ENCODE data around the gene FAM120B.

Gene FAM120B

GRCh38 chr6:170270984-170271593, 35.5 kb upstream of the FAM120B start:
- no peak overlapping the region for H3K9ac ChIP-seq (ENCODE audit: low read length)
- peaks cover 7% of the 10 kb centered on the region for H3K4me1 ChIP-seq (ENCODE audit: insufficient read depth, low read length, severe bottlenecking)
- TF ChIP-seq CTCF (IDR thresholded peaks at IDR 0.05; ENCODE audit: low read length) (no peak), EZH2 (IDR thresholded peaks at IDR 0.05; ENCODE audit: borderline replicate concordance, low read length) (no peak)
- H3K9me2 ChIP-seq (ENCODE audit: low read depth, low read length): no peaks in the 10 kb centered on the region
- H3F3A ChIP-seq (ENCODE audit: insufficient read depth, low read length): no peaks in the 10 kb centered on the region
- H3K27me3 ChIP-seq (ENCODE audit: insufficient read depth, low read length): 0 out of 2 replicates have a peak, but pooled peaks cover 7% of the 10 kb centered on the region
- no peaks in the 10 kb centered on the region for H3K36me3 ChIP-seq (ENCODE audit: insufficient read depth, low read length)
- H2AFZ ChIP-seq (ENCODE audit: low read length): no peak overlapping the region
- H3K79me2 ChIP-seq (ENCODE audit: insufficient read depth, low read length): no peaks in the 10 kb centered on the region
- H3K4me2 ChIP-seq (ENCODE audit: low read length): peak overlapping the region; percentile 59; the same call in 1 of the 2 replicates
- H4K20me1 ChIP-seq (ENCODE audit: insufficient read depth, low read length): no peaks in the 10 kb centered on the region
- H3K27ac ChIP-seq (ENCODE audit: low read depth, low read length, poor library complexity, severe bottlenecking): no peak overlapping the region
- no peaks in the 10 kb centered on the region for H3K9me3 ChIP-seq (ENCODE audit: low read length)
- H3K4me3 ChIP-seq (ENCODE audit: low read depth, low read length, poor library complexity, severe bottlenecking): no peak overlapping the region

GRCh38 chr6:170271771-170272314, 34.7 kb upstream of the FAM120B start:
- H3K9ac ChIP-seq (ENCODE audit: low read length): no peak overlapping the region
- no peak overlapping the region for H2AFZ ChIP-seq (ENCODE audit: low read length)
- peak overlapping the region; percentile 40 for H3K4me3 ChIP-seq (ENCODE audit: low read depth, low read length, poor library complexity, severe bottlenecking)

GRCh38 chr6:170272341-170273065, 34.1 kb upstream of the FAM120B start:
- Histone ChIP-seq H2AFZ (ENCODE audit: low read length) (no peak overlapping the region), H3K36me3 (ENCODE audit: insufficient read depth, low read length) (no peaks in the 10 kb centered on the region), H3K79me2 (ENCODE audit: insufficient read depth, low read length) (no peaks in the 10 kb centered on the region), H4K20me1 (ENCODE audit: insufficient read depth, low read length) (no peaks in the 10 kb centered on the region), H3K27me3 (ENCODE audit: insufficient read depth, low read length) (0 out of 2 replicates have a peak, but pooled peaks cover 7% of the 10 kb centered on the region), H3K4me2 (ENCODE audit: low read length) (peak overlapping the region; percentile 59), H3K9me2 (ENCODE audit: low read depth, low read length) (no peaks in the 10 kb centered on the region), H3K4me1 (ENCODE audit: insufficient read depth, low read length, severe bottlenecking) (peaks cover 7% of the 10 kb centered on the region), H3K9me3 (ENCODE audit: low read length) (no peaks in the 10 kb centered on the region), H3K9ac (ENCODE audit: low read length) (no peak overlapping the region), H3K4me3 (ENCODE audit: low read depth, low read length, poor library complexity, severe bottlenecking) (peak overlapping the region; percentile 40), H3K27ac (ENCODE audit: low read depth, low read length, poor library complexity, severe bottlenecking) (no peak overlapping the region), H3F3A (ENCODE audit: insufficient read depth, low read length) (no peaks in the 10 kb centered on the region)
- TF ChIP-seq CTCF (IDR thresholded peaks at IDR 0.05; ENCODE audit: low read length) (no peak), EZH2 (IDR thresholded peaks at IDR 0.05; ENCODE audit: borderline replicate concordance, low read length) (no peak)

More at GRCh38 chr6:170271771-170272314, 34.7 kb upstream of the FAM120B start:
- no peak overlapping the region for H3K27ac ChIP-seq (ENCODE audit: low read depth, low read length, poor library complexity, severe bottlenecking)
- no peaks in the 10 kb centered on the region for H4K20me1 ChIP-seq (ENCODE audit: insufficient read depth, low read length)
- no peaks in the 10 kb centered on the region for H3K36me3 ChIP-seq (ENCODE audit: insufficient read depth, low read length)
- peak overlapping the region; percentile 59 for H3K4me2 ChIP-seq (ENCODE audit: low read length)
- no peaks in the 10 kb centered on the region for H3F3A ChIP-seq (ENCODE audit: insufficient read depth, low read length)
- TF ChIP-seq CTCF (IDR thresholded peaks at IDR 0.05; ENCODE audit: low read length): no peak
- no peak for TF ChIP-seq EZH2 (IDR thresholded peaks at IDR 0.05; ENCODE audit: borderline replicate concordance, low read length)
- H3K79me2 ChIP-seq (ENCODE audit: insufficient read depth, low read length): no peaks in the 10 kb centered on the region
- H3K27me3 ChIP-seq (ENCODE audit: insufficient read depth, low read length): 0 out of 2 replicates have a peak, but pooled peaks cover 7% of the 10 kb centered on the region
- H3K9me3 ChIP-seq (ENCODE audit: low read length): no peaks in the 10 kb centered on the region
- H3K9me2 ChIP-seq (ENCODE audit: low read depth, low read length): no peaks in the 10 kb centered on the region
- peaks cover 7% of the 10 kb centered on the region for H3K4me1 ChIP-seq (ENCODE audit: insufficient read depth, low read length, severe bottlenecking)
